ENCODE data around the gene CTRB1.
A peak's percentile ranks its signal among the peaks of the same experiment; 100 is the strongest.

Gene CTRB1

GRCh38 chr16:75263291-75263962 lies 44.6 kb downstream of the CTRB1 start:
- no peaks in the 10 kb centered on the region for H4K20me1 ChIP-seq (ENCODE audit: insufficient read depth, low read length)
- no peaks in the 10 kb centered on the region for H3K36me3 ChIP-seq (ENCODE audit: insufficient read depth, low read length)
- no peak for TF ChIP-seq EZH2 (IDR thresholded peaks at IDR 0.05; ENCODE audit: borderline replicate concordance, low read length)
- TF ChIP-seq, protein P1, sequence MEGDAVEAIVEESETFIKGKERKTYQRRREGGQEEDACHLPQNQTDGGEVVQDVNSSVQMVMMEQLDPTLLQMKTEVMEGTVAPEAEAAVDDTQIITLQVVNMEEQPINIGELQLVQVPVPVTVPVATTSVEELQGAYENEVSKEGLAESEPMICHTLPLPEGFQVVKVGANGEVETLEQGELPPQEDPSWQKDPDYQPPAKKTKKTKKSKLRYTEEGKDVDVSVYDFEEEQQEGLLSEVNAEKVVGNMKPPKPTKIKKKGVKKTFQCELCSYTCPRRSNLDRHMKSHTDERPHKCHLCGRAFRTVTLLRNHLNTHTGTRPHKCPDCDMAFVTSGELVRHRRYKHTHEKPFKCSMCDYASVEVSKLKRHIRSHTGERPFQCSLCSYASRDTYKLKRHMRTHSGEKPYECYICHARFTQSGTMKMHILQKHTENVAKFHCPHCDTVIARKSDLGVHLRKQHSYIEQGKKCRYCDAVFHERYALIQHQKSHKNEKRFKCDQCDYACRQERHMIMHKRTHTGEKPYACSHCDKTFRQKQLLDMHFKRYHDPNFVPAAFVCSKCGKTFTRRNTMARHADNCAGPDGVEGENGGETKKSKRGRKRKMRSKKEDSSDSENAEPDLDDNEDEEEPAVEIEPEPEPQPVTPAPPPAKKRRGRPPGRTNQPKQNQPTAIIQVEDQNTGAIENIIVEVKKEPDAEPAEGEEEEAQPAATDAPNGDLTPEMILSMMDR (IDR thresholded peaks at IDR 0.05; ENCODE audit: low read length): no peak
- no peaks in the 10 kb centered on the region for H3K9me3 ChIP-seq (ENCODE audit: low read length)
- no peak overlapping the region for H3K27ac ChIP-seq (ENCODE audit: low read depth, low read length, poor library complexity, severe bottlenecking)
- H3K27me3 ChIP-seq (ENCODE audit: insufficient read depth, low read length): 0 out of 2 replicates have a peak, but pooled peaks cover 9% of the 10 kb centered on the region
- no peaks in the 10 kb centered on the region for H3F3A ChIP-seq (ENCODE audit: insufficient read depth, low read length)
- H3K9me2 ChIP-seq (ENCODE audit: low read depth, low read length): no peaks in the 10 kb centered on the region
- no peaks in the 10 kb centered on the region for H3K79me2 ChIP-seq (ENCODE audit: insufficient read depth, low read length)
- no peak overlapping the region for H3K4me3 ChIP-seq (ENCODE audit: low read depth, low read length, poor library complexity, severe bottlenecking)
- H3K4me2 ChIP-seq (ENCODE audit: low read length): no peak overlapping the region
- no peak overlapping the region for H2AFZ ChIP-seq (ENCODE audit: low read length)
- H3K9ac ChIP-seq (ENCODE audit: low read length): no peak overlapping the region
- H3K4me1 ChIP-seq (ENCODE audit: insufficient read depth, low read length, severe bottlenecking): peaks cover 15% of the 10 kb centered on the region

DNA sequence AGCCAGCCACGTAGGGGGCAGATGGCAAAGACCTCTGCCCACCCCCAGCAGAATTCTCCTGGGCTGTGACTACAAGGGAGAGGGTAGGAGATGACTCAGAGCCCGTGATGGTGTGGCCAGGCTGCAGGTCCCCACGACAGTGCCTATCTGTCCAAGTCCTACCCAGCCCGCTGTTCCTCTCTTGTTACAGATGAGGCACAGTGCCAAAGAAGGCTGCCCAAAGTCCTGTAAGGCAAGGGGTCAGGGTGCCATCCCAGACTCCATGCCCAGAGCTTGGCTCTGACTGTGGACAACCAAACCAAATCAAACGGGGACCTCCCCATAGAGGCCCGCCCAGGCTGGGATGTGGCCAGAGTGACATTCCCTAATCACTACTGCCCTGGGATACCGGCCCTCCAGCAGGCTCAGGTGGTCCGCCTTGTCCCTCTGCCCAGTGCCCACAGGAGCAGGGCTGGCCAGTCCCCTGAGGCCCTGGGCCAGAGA lies 45.2 kb downstream of the CTRB1 start:
- Histone ChIP-seq H3K4me2 (ENCODE audit: low read length) (no peak overlapping the region), H3K9me2 (ENCODE audit: low read depth, low read length) (no peaks in the 10 kb centered on the region), H3K9me3 (ENCODE audit: low read length) (no peaks in the 10 kb centered on the region), H2AFZ (ENCODE audit: low read length) (no peak overlapping the region), H3F3A (ENCODE audit: insufficient read depth, low read length) (no peaks in the 10 kb centered on the region), H3K27ac (ENCODE audit: low read depth, low read length, poor library complexity, severe bottlenecking) (no peak overlapping the region), H4K20me1 (ENCODE audit: insufficient read depth, low read length) (no peaks in the 10 kb centered on the region), H3K79me2 (ENCODE audit: insufficient read depth, low read length) (no peaks in the 10 kb centered on the region), H3K9ac (ENCODE audit: low read length) (no peak overlapping the region), H3K27me3 (ENCODE audit: insufficient read depth, low read length) (0 out of 2 replicates have a peak, but pooled peaks cover 9% of the 10 kb centered on the region), H3K36me3 (ENCODE audit: insufficient read depth, low read length) (no peaks in the 10 kb centered on the region), H3K4me1 (ENCODE audit: insufficient read depth, low read length, severe bottlenecking) (peaks cover 15% of the 10 kb centered on the region), H3K4me3 (ENCODE audit: low read depth, low read length, poor library complexity, severe bottlenecking) (no peak overlapping the region)
- TF ChIP-seq, protein P1 (IDR thresholded peaks at IDR 0.05; ENCODE audit: low read length): no peak
- no peak for TF ChIP-seq EZH2 (IDR thresholded peaks at IDR 0.05; ENCODE audit: borderline replicate concordance, low read length)

DNA sequence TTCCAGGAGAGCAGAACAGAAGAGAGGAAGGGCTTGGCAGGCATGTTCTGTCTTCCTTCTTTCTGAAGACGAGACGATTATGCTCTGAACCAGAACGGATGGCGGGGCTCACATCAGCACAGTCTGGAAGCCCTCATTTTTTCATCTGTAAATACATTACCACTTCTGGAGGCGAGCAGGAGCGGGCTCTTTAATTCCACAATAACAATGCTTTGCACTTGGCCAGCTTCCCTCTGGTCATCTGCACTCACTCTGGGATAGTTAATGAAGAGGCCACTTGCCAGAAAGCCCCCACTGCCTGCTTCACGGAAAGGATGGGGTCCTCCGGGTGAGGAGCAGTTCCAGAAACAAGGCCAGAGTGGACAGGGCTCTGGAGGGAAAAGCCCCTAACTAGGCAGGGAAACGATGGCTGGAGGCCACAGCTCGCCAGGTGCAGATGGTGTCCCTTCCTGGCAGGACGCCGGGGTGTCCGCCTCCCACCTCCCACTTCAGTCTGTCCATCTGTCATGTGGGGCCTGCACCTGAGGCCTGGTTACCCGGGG lies 45.7 kb downstream of the CTRB1 start:
- 0 out of 2 replicates have a peak, but pooled peaks cover 9% of the 10 kb centered on the region for H3K27me3 ChIP-seq (ENCODE audit: insufficient read depth, low read length)
- H2AFZ ChIP-seq (ENCODE audit: low read length): no peak overlapping the region
- no peaks in the 10 kb centered on the region for H4K20me1 ChIP-seq (ENCODE audit: insufficient read depth, low read length)
- H3K27ac ChIP-seq (ENCODE audit: low read depth, low read length, poor library complexity, severe bottlenecking): no peak overlapping the region
- TF ChIP-seq EZH2 (IDR thresholded peaks at IDR 0.05; ENCODE audit: borderline replicate concordance, low read length): no peak
- TF ChIP-seq, protein P1 (IDR thresholded peaks at IDR 0.05; ENCODE audit: low read length): no peak
- H3K9ac ChIP-seq (ENCODE audit: low read length): no peak overlapping the region
- peak overlapping the region; percentile 88; the same call in 1 of the 2 replicates for H3K4me2 ChIP-seq (ENCODE audit: low read length)
- H3K9me2 ChIP-seq (ENCODE audit: low read depth, low read length): no peaks in the 10 kb centered on the region
- peak overlapping the region; percentile 80 for H3K4me3 ChIP-seq (ENCODE audit: low read depth, low read length, poor library complexity, severe bottlenecking)
- no peaks in the 10 kb centered on the region for H3K79me2 ChIP-seq (ENCODE audit: insufficient read depth, low read length)
- no peaks in the 10 kb centered on the region for H3F3A ChIP-seq (ENCODE audit: insufficient read depth, low read length)
- H3K36me3 ChIP-seq (ENCODE audit: insufficient read depth, low read length): no peaks in the 10 kb centered on the region
- H3K4me1 ChIP-seq (ENCODE audit: insufficient read depth, low read length, severe bottlenecking): peaks cover 15% of the 10 kb centered on the region
- H3K9me3 ChIP-seq (ENCODE audit: low read length): no peaks in the 10 kb centered on the region
